Measurements from ENCODE around the gene GNAZ.
"Not testable (repeated sequence)": the region's sequence is repeated elsewhere in the genome, so short reads cannot be mapped to it uniquely, and the experiment has no call there.

The GNAZ gene

GRCh38 chr22:23044570-23044969 is 25.7 kb upstream of the GNAZ start:
- no peak for DNase-seq (ENCODE audit: low spot score)

GRCh38 chr22:23045461-23045860 is 24.9 kb upstream of the GNAZ start:
- DNase-seq (ENCODE audit: low spot score) = no peak

GRCh38 chr22:23047265-23047664 is 23.1 kb upstream of the GNAZ start:
- DNase-seq (ENCODE audit: low spot score) = no peak

GRCh38 chr22:23047742-23048141 is 22.6 kb upstream of the GNAZ start:
- DNase-seq (ENCODE audit: low spot score) = no peak

- not testable (repeated sequence) for DNase-seq (ENCODE audit: low spot score)
Measured at GRCh38 chr22:23050546-23050945, 19.8 kb upstream of the GNAZ start.

- DNase-seq (ENCODE audit: low spot score) = no peak
Measured at GRCh38 chr22:23053051-23053707, 17.1 kb upstream of the GNAZ start.

GRCh38 chr22:23053912-23054530 is 16.3 kb upstream of the GNAZ start:
- no peak for DNase-seq (ENCODE audit: low spot score)

- no peak for DNase-seq (ENCODE audit: low spot score)
Measured at GRCh38 chr22:23054531-23055257, 15.6 kb upstream of the GNAZ start.

GRCh38 chr22:23055449-23056179 is 14.7 kb upstream of the GNAZ start:
- DNase-seq (ENCODE audit: low spot score) = no peak

GRCh38 chr22:23057331-23057730 is 13.0 kb upstream of the GNAZ start:
- no peak for DNase-seq (ENCODE audit: low spot score)

GRCh38 chr22:23058063-23058462 is 12.3 kb upstream of the GNAZ start:
- no peak for DNase-seq (ENCODE audit: low spot score)

- DNase-seq (ENCODE audit: low spot score) = no peak
Measured at GRCh38 chr22:23058481-23059283, 11.6 kb upstream of the GNAZ start.

- DNase-seq (ENCODE audit: low spot score) = no peak
Measured at GRCh38 chr22:23059284-23059948, 10.9 kb upstream of the GNAZ start.

- DNase-seq (ENCODE audit: low spot score) = no peak
Measured at GRCh38 chr22:23060612-23061400, 9.5 kb upstream of the GNAZ start.

GRCh38 chr22:23061471-23062280 is 8.6 kb upstream of the GNAZ start:
- no peak for DNase-seq (ENCODE audit: low spot score)

GRCh38 chr22:23062616-23063538 is 7.4 kb upstream of the GNAZ start:
- no peak for DNase-seq (ENCODE audit: low spot score)

- DNase-seq (ENCODE audit: low spot score) = no peak
Measured at GRCh38 chr22:23063539-23064380, 6.6 kb upstream of the GNAZ start.

Data from activated CD4-positive, alpha-beta T cell treated with anti-CD3 and anti-CD28 coated beads, Interleukin-2, Interleukin-4, amounts not matched to agents 100 ng/mL and 50 ng/mL, durations not matched to agents 16 hours and 8 hours (primary cell).